NOMO-1 treated with dmso at 0.1 percent for 144 hours (cell line): ENCODE measurements around the gene EFNA5.

Experiments used
- DNase-seq: peaks from one replicate; lab custom pipeline; 2025; ENCODE audit not compliant: unreplicated experiment; lab: John Stamatoyannopoulos, UW

Gene EFNA5

GRCh38 chr5:107548477-107548876 lies 122.3 kb downstream of the EFNA5 start:
- DNase-seq: no peak

- no peak for DNase-seq
Observed at GRCh38 chr5:107546719-107547118, 124.0 kb downstream of the EFNA5 start.

GRCh38 chr5:107545486-107545885 lies 125.3 kb downstream of the EFNA5 start:
- DNase-seq: no peak

- no peak for DNase-seq
Observed at GRCh38 chr5:107544967-107545366, 125.8 kb downstream of the EFNA5 start.

DNA sequence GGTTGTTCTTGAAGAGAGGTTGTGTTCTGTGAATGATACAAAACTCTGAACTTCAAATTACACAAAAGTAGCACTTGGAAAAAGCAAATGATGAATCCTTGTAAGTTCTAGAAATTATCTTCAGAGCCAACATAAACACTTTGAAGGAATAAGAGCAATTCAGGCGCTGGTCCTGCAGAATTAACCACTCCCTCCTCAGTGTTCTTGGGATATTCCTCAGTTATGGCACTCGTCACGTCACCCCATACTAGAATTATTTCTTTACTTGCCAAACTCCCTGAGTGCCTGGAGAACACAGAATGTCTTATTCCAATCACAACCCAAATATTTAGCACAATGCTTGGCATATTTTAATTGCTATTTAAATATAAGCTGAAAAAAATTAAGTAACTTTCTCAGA lies 126.3 kb downstream of the EFNA5 start:
- no peak for DNase-seq

DNA sequence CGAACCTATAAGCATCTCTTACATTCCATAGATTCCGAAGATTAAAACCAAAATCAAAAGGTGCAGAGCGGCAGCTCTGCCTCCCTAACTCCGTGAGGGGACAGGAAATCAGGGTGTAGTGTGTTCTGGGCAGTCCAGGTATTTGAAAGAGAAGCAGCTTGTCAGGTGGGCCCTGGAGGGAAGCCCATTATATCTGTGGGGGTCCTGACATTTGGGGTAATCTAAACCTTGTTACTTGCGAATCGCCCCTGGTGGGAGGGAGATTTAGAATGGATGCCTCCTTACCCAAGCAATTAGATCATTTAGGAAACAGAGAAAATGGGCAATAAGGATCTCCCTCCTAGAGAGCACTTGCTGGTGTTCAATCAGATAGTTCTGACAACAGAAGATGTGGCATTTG lies 126.9 kb downstream of the EFNA5 start:
- DNase-seq: no peak

- DNase-seq: no peak
Observed at GRCh38 chr5:107542831-107543231, 127.9 kb downstream of the EFNA5 start.

GRCh38 chr5:107542428-107542827 lies 128.3 kb downstream of the EFNA5 start:
- no peak for DNase-seq

- DNase-seq: no peak
Observed at GRCh38 chr5:107541400-107541799, 129.3 kb downstream of the EFNA5 start.

GRCh38 chr5:107539726-107540330 lies 130.9 kb downstream of the EFNA5 start:
- no peak for DNase-seq

DNA sequence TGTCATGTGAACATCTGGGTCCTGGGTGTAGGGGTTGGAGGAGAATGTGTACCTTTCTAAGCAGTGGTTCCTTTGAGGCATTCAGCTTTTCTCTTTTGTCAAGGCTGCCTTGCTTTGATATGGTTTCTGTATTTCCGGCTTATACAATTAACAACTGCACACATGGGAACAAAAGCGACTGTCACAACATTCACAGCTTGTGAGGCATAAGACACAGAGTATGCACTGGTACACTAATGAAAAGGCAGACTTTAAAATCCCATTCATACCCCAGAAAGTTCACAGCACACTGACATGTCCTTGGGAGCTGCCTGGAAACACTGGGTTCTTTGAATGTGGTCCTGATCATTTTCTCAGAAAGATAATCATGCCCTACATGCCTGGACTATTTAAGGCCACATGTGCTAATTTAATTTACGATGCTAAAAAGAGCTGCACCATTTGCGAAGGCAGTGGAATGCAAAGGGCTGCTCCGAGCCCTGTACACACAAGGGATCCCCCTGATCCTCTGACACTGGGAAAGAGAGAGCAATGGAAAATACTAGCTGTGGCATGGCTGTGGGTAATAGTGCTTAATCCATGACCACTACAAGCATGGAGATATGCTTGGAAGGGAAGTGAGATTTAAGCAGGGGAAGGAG lies 131.8 kb downstream of the EFNA5 start:
- DNase-seq: no peak

DNA sequence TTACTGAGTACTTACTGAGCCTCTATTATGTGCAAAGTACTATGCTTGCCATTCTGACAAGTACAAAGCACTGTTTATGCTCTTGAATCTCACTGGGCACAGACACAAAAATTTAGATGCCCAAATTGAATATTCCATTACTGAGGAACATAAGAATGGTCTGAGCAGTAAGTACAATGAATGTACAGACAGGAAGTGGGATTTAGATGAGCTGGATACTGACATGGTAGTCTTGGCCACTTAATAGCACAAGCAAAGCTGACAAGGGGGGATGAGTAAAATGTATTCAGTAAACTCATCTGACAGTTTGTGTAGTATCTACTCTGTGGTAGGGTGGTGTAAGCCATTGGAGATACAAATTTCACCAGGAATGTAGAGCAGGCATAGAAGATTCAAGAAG lies 132.4 kb downstream of the EFNA5 start:
- no peak for DNase-seq

DNA sequence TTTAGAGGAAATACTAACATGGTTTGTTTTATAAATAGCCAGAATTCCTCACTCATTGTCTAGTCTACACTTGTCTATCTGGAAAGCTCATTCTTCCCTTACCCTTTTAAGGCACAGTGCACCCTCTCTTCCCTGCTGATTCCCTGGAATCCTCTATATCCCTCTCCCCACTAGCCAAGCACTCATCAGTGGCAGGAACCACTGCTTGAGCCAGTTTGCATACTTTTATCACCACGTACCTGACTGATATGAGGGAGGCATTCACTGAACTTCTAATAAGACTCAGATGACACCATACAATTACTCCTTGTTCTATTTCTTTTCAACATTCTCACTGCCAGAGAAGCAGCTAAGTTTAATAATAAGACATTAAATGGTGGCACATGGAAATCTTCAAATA lies 134.9 kb downstream of the EFNA5 start:
- DNase-seq: no peak

- DNase-seq: no peak
Observed at GRCh38 chr5:107533910-107534876, 136.5 kb downstream of the EFNA5 start.

DNA sequence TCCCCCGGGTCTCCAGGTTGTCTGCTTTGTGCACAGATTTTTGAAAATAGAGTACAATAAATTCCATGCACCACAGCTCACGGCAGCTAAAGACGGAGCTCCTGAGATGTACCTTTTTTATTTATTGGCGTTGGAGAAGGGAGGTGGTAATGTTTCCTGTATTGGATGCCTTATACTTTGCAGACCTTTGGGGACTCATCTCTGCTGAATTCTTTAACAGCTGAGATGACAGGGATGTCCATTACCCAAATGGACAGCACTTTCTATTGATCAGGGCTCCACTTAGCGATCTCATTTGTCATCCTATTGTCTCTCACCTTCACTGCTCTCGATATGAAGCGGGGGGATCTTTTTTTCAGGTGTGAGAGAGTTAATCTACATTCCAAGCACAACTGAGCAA lies 137.8 kb downstream of the EFNA5 start:
- no peak for DNase-seq

- DNase-seq: no peak
Observed at GRCh38 chr5:107532169-107532878, 138.4 kb downstream of the EFNA5 start.

DNA sequence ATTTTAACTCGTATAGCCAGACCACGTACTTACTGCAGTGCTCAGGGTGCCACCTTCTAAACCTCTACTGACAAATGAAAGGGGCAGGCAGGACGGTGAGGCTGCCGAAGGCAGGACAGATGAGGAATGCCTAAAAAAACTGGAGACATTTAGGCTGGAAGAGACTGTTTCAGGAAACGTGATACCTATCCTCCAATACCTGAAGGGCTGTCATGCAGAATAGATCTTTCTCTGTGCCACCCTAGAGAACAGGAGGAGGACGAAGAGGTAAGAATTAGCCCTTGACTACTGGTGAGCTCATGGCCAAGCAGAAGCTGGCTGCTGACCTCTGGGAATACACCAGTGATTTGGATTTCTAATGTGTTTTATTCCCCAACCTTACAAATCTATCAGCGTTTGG lies 139.4 kb downstream of the EFNA5 start:
- DNase-seq: no peak

- no peak for DNase-seq
Observed at GRCh38 chr5:107529618-107530017, 141.1 kb downstream of the EFNA5 start.

GRCh38 chr5:107526270-107526937 lies 144.3 kb downstream of the EFNA5 start:
- DNase-seq: no peak

DNA sequence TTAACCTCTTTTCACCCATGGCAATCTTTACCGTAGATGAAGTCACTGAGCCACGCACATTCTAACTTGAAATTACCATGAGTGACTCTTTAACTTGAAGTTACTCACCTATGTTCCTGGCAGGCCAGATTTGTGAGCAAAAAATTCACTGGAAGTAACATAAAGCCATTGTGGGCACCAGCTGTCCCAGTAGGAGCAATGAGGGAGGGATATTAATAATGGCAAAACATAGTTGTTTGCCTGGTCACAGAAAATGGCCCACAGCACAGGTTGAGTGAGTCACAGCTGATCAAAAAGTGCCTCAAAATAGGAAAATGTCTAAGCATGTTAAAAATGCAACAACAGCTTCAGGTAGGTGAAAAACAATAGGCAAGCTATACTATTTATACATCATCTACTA lies 146.6 kb downstream of the EFNA5 start:
- DNase-seq: no peak
